Measurements from ENCODE around the gene MMP24OS. TPM values are rescaled to one million over a fixed set of nuclear protein-coding genes. Genes with fewer than 3 reads are reported as not detected.
"Not testable (repeated sequence)": the region's sequence is repeated elsewhere in the genome, so short reads cannot be mapped to it uniquely, and the experiment has no call there.

The MMP24OS gene
- total RNA-seq, 1 experiment from 2014 or later: 59.6 TPM

- Histone ChIP-seq H3K79me2 (ENCODE audit: insufficient read depth, low read length) (no peaks in the 10 kb centered on the region), H3K4me1 (ENCODE audit: control insufficient read depth in 1 of 2, insufficient read depth in 2 of 2, low read length in 2 of 2) (peaks cover 0 to 3% of the 10 kb centered on the region in 2 experiments; a peak in 1 of 4 replicates), H3K9me3 (ENCODE audit: control insufficient read depth in 1 of 2, insufficient read depth in 1 of 2, low read depth in 1 of 2, low read length in 2 of 2) (no peaks in the 10 kb centered on the region), H3K4me3 (replicated peaks in 1 of 2; ENCODE audit: low read depth in 1 of 2, low read length in 2 of 2) (no peak overlapping the region), H3K27ac (ENCODE audit: low read depth, low read length) (no peak overlapping the region), H3K9ac (ENCODE audit: low read length) (no peak overlapping the region), H4K20me1 (ENCODE audit: insufficient read depth) (no peaks in the 10 kb centered on the region), H2AFZ (ENCODE audit: low read depth, low read length, poor library complexity, severe bottlenecking) (no peak overlapping the region), H3K9me2 (ENCODE audit: insufficient read depth) (no peaks in the 10 kb centered on the region), H3K4me2 (ENCODE audit: low read length) (no peak overlapping the region), H3K27me3 (ENCODE audit: insufficient read depth, low read length) (no peaks in the 10 kb centered on the region), H3K36me3 (ENCODE audit: control insufficient read depth in 1 of 2, insufficient read depth in 2 of 2, low read length in 2 of 2) (no peaks in the 10 kb centered on the region)
- CTCF ChIA-PET: no interaction called here
- TF ChIP-seq, protein P1, sequence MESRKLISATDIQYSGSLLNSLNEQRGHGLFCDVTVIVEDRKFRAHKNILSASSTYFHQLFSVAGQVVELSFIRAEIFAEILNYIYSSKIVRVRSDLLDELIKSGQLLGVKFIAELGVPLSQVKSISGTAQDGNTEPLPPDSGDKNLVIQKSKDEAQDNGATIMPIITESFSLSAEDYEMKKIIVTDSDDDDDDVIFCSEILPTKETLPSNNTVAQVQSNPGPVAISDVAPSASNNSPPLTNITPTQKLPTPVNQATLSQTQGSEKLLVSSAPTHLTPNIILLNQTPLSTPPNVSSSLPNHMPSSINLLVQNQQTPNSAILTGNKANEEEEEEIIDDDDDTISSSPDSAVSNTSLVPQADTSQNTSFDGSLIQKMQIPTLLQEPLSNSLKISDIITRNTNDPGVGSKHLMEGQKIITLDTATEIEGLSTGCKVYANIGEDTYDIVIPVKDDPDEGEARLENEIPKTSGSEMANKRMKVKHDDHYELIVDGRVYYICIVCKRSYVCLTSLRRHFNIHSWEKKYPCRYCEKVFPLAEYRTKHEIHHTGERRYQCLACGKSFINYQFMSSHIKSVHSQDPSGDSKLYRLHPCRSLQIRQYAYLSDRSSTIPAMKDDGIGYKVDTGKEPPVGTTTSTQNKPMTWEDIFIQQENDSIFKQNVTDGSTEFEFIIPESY (IDR thresholded peaks at IDR 0.05; ENCODE audit: extremely low read depth, insufficient replicate concordance, low read length): no peak
- RAD21 ChIA-PET (ENCODE audit: low non-redundant PET in 1 of 2, low total read pairs in 2 of 2, uncharacterized antibody in 2 of 2, unreplicated experiment in 2 of 2): no interaction called here
- no TSS peak for BruUV-seq (replicated peaks)
- POLR2A ChIA-PET: no interaction called here
- ATAC-seq: no peak
- no peak for DNase-seq (ENCODE audit: low read depth, low spot score)
- intact Hi-C loops (cut with micrococcal nuclease): no loop called here
Measured at GRCh38 chr20:35253010-35253409, 24.9 kb downstream of the MMP24OS start.

DNA sequence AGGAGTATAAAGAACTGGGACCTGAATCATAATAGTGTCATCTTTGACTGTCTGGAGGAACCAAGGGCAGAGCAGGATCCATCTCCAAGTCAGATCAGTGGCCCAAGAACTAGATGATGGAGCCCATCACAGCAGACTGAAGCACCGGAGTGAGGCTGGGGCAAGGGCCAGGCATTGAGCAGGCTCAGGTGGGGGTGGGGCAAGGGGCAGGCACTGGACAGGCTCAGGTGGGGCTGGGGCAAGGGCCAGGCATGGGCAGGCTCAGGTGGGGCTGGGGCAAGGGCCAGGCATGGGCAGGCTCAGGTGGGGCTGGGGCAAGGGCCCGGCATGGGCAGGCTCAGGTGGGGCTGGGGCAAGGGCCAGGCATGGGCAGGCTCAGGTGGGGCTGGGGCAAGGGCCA lies 25.3 kb downstream of the MMP24OS start:
- H3K36me3 ChIP-seq (ENCODE audit: control insufficient read depth in 1 of 2, insufficient read depth in 2 of 2, low read length in 2 of 2); H3K27me3 ChIP-seq (ENCODE audit: insufficient read depth, low read length); H2AFZ ChIP-seq (ENCODE audit: low read depth, low read length, poor library complexity, severe bottlenecking); H3K79me2 ChIP-seq (ENCODE audit: insufficient read depth, low read length); H3K27ac ChIP-seq (ENCODE audit: low read depth, low read length); DNase-seq (ENCODE audit: low read depth, low spot score); H3K9ac ChIP-seq (ENCODE audit: low read length); H3K9me3 ChIP-seq (ENCODE audit: control insufficient read depth in 1 of 2, insufficient read depth in 1 of 2, low read depth in 1 of 2, low read length in 2 of 2); intact Hi-C loops (cut with micrococcal nuclease); H3K9me2 ChIP-seq (ENCODE audit: insufficient read depth); RAD21 ChIA-PET (ENCODE audit: low non-redundant PET in 1 of 2, low total read pairs in 2 of 2, uncharacterized antibody in 2 of 2, unreplicated experiment in 2 of 2); H3K4me1 ChIP-seq (ENCODE audit: control insufficient read depth in 1 of 2, insufficient read depth in 2 of 2, low read length in 2 of 2); H3K4me2 ChIP-seq (ENCODE audit: low read length); CTCF ChIA-PET; BruUV-seq (replicated peaks); H3K4me3 ChIP-seq (replicated peaks in 1 of 2; ENCODE audit: low read depth in 1 of 2, low read length in 2 of 2); POLR2A ChIA-PET; ATAC-seq; H4K20me1 ChIP-seq (ENCODE audit: insufficient read depth): not testable (repeated sequence)

Data from HCT116 (cell line).